ENCODE measurements around the gene CHAC1. TPM values are rescaled to one million over a fixed set of nuclear protein-coding genes. Genes with fewer than 3 reads are reported as not detected.

CHAC1 gene
- total RNA-seq, 1 experiment from 2014 or later, result 11.6 TPM

DNA sequence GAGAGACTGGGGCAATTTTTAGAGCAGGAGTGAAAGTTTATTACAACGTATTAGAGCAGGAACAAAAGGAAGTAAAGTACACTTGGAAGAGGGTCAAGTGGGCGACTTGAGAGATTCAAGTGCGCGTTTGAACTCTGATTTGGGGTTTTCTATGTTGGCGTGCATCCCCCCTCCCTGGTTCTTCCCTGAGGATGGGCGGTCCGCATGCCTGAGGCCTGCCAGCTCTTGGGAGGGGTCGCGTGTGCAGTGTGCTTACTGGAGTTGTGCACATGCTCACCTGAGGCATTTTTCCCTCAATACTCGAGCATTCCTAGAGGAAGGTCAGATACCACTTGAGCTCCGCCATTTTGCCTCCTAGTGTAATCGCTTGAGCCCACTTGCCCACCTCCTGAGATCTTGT lies 10.4 kb upstream of the CHAC1 start:
- intact Hi-C loops (cut with micrococcal nuclease; ENCODE audit: unreplicated experiment), result no loop called here
- CTCF ChIA-PET, result interaction anchor here (2.1 kb wide), 1 partner anchor 10 kb away, joined by 10 read pairs; the partner anchor contains the start of gene CHAC1

DNA sequence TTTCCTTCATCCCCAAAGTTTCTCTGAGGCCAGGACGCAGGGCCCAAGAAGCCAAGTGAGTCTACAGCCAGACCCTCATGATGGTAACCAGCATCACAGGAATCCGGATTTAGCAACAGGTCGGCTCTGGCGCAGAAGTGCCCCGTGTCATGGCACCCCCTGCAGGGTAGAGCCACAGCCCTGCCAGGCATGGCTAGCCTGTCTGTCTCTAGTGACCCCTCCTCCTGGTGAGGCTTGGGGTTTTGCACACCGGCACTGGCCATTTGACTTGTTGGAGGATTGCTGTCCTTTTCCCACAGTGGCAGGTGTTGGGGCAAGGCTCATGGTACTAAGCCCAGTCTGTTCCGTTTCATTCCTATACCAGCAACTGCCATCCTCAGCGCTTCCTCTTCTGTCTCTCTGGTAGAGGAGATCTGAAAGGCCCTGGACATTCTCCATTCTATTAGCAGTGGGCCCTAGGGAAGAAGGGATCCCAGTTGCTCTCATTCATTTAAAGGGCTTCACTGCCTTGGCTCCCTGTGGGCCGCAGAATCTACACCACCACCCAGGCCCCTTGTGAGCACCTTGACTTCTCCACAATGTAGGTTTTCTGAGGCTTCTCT lies 9.4 kb upstream of the CHAC1 start:
- BruUV-seq (replicated peaks), result no TSS peak
- H3K27me3 ChIP-seq (replicated peaks; ENCODE audit: insufficient read depth, low read depth, low read length, poor library complexity), result no peaks in the 10 kb centered on the region
- no peak for DNase-seq (ENCODE audit: low spot score)

More for the DNA sequence above, 10.4 kb upstream of the CHAC1 start:
- DNase-seq (ENCODE audit: low spot score), result no peak
- no peak for TF ChIP-seq EZH2 (IDR thresholded peaks at IDR 0.05; ENCODE audit: borderline replicate concordance, low read depth, low read length, poor library complexity, severe bottlenecking)
- TF ChIP-seq, protein P1, sequence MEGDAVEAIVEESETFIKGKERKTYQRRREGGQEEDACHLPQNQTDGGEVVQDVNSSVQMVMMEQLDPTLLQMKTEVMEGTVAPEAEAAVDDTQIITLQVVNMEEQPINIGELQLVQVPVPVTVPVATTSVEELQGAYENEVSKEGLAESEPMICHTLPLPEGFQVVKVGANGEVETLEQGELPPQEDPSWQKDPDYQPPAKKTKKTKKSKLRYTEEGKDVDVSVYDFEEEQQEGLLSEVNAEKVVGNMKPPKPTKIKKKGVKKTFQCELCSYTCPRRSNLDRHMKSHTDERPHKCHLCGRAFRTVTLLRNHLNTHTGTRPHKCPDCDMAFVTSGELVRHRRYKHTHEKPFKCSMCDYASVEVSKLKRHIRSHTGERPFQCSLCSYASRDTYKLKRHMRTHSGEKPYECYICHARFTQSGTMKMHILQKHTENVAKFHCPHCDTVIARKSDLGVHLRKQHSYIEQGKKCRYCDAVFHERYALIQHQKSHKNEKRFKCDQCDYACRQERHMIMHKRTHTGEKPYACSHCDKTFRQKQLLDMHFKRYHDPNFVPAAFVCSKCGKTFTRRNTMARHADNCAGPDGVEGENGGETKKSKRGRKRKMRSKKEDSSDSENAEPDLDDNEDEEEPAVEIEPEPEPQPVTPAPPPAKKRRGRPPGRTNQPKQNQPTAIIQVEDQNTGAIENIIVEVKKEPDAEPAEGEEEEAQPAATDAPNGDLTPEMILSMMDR (conservative IDR thresholded peaks at IDR 0.05; ENCODE audit: low read depth, low read length), result no peak
- Histone ChIP-seq H3K4me1 (ENCODE audit: insufficient read depth, low read length, poor library complexity, severe bottlenecking) (peaks cover 26% of the 10 kb centered on the region), H3K36me3 (ENCODE audit: insufficient read depth, low read length, poor library complexity, severe bottlenecking) (no peaks in the 10 kb centered on the region), H3K9me3 (ENCODE audit: low read depth, low read length, poor library complexity, severe bottlenecking) (no peaks in the 10 kb centered on the region), H3K27ac (ENCODE audit: low read depth, low read length, poor library complexity, severe bottlenecking) (no peak overlapping the region), H3K27me3 (replicated peaks; ENCODE audit: insufficient read depth, low read depth, low read length, poor library complexity) (no peaks in the 10 kb centered on the region), H3K4me3 (ENCODE audit: low read depth, low read length, poor library complexity, severe bottlenecking) (no peak overlapping the region)
- no TSS peak for BruUV-seq (replicated peaks)
- POLR2A ChIA-PET (ENCODE audit: low non-redundant PET), result no interaction called here

GRCh38 chr15:40944510-40945296 lies 8.6 kb upstream of the CHAC1 start:
- H3K36me3 ChIP-seq (ENCODE audit: insufficient read depth, low read length, poor library complexity, severe bottlenecking), result no peaks in the 10 kb centered on the region
- no peak for DNase-seq (ENCODE audit: low spot score)
- POLR2A ChIA-PET (ENCODE audit: low non-redundant PET), result no interaction called here
- H3K27ac ChIP-seq (ENCODE audit: low read depth, low read length, poor library complexity, severe bottlenecking), result no peak overlapping the region
- H3K4me1 ChIP-seq (ENCODE audit: insufficient read depth, low read length, poor library complexity, severe bottlenecking), result peaks cover 26% of the 10 kb centered on the region
- CTCF ChIA-PET, result interaction anchor here (0.6 kb wide), 1 partner anchor 36 kb away, joined by 6 read pairs; no protein-coding TSS in a partner anchor
- H3K4me3 ChIP-seq (ENCODE audit: low read depth, low read length, poor library complexity, severe bottlenecking), result no peak overlapping the region
- intact Hi-C loops (cut with micrococcal nuclease; ENCODE audit: unreplicated experiment), result no loop called here
- H3K9me3 ChIP-seq (ENCODE audit: low read depth, low read length, poor library complexity, severe bottlenecking), result no peaks in the 10 kb centered on the region
- H3K27me3 ChIP-seq (replicated peaks; ENCODE audit: insufficient read depth, low read depth, low read length, poor library complexity), result no peaks in the 10 kb centered on the region
- no TSS peak for BruUV-seq (replicated peaks)
- TF ChIP-seq, protein P1 (conservative IDR thresholded peaks at IDR 0.05; ENCODE audit: low read depth, low read length), result no peak
- TF ChIP-seq EZH2 (IDR thresholded peaks at IDR 0.05; ENCODE audit: borderline replicate concordance, low read depth, low read length, poor library complexity, severe bottlenecking), result no peak

More for the DNA sequence above, 9.4 kb upstream of the CHAC1 start:
- Histone ChIP-seq H3K27ac (ENCODE audit: low read depth, low read length, poor library complexity, severe bottlenecking) (no peak overlapping the region), H3K36me3 (ENCODE audit: insufficient read depth, low read length, poor library complexity, severe bottlenecking) (no peaks in the 10 kb centered on the region), H3K4me3 (ENCODE audit: low read depth, low read length, poor library complexity, severe bottlenecking) (no peak overlapping the region), H3K4me1 (ENCODE audit: insufficient read depth, low read length, poor library complexity, severe bottlenecking) (peaks cover 26% of the 10 kb centered on the region), H3K9me3 (ENCODE audit: low read depth, low read length, poor library complexity, severe bottlenecking) (no peaks in the 10 kb centered on the region)
- POLR2A ChIA-PET (ENCODE audit: low non-redundant PET), result no interaction called here
- intact Hi-C loops (cut with micrococcal nuclease; ENCODE audit: unreplicated experiment), result no loop called here
- CTCF ChIA-PET, result no interaction called here
- TF ChIP-seq, protein P1 (conservative IDR thresholded peaks at IDR 0.05; ENCODE audit: low read depth, low read length), result no peak
- no peak for TF ChIP-seq EZH2 (IDR thresholded peaks at IDR 0.05; ENCODE audit: borderline replicate concordance, low read depth, low read length, poor library complexity, severe bottlenecking)
